Cardiac fibroblast (primary cell): ENCODE measurements around the gene AKIP1.

Source experiments
- DNase-seq, 2 donors: peaks; one replicate each; pipeline versions ENCODE4 v3.0.0 to v3.0.0-alpha.2; 2010; ENCODE audit warnings: low read depth in 2 of 2
- H3K4me3 ChIP-seq, 2 donors: replicated peaks in 1 of 2; 1 replicate in 1 of 2; 2 replicates in 1 of 2; pipeline ENCODE4 v1.5.1; 2011; ENCODE audit warnings: low read depth in 2 of 2, low read length in 2 of 2, mild to moderate bottlenecking in 2 of 2, moderate library complexity in 1 of 2
- CTCF ChIP-seq: IDR thresholded peaks from one replicate; pipeline ENCODE4 v1.5.1; 2011; ENCODE audit warnings: low read depth, mild to moderate bottlenecking, low read length, inconsistent platforms

AKIP1 gene

DNA sequence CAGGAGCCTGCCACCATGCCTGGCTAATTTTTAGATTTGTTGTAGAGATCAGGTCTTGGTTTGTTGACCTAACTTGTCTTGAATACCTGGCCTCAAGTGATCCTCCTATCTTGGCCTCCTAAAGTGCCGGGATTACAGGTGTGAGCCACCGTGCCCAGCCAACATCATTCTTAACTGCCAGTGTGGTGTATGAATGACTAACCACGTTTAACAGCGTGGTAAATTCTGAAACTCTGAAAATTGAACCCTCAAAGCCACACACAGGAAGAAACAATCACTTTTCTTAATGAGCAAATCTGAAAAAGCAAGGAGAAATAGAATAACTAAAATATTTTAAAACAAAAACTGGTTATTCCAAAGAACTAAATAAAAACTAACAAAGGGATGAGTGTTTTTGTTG lies 45.9 kb downstream of the AKIP1 start:
- H3K4me3 ChIP-seq: no peak overlapping the region
- no peak for DNase-seq
- TF ChIP-seq CTCF: no peak

- H3K4me3 ChIP-seq: no peak overlapping the region
- peak; percentile 91 to 92 for DNase-seq
- peak; percentile 55 for TF ChIP-seq CTCF
Measured at GRCh38 chr11:8959546-8960166, 48.7 kb downstream of the AKIP1 start.

- no peak for TF ChIP-seq CTCF
- H3K4me3 ChIP-seq: no peak overlapping the region
- no peak for DNase-seq
Measured at GRCh38 chr11:8961401-8961800, 50.4 kb downstream of the AKIP1 start.

GRCh38 chr11:8962841-8963240 lies 51.9 kb downstream of the AKIP1 start:
- TF ChIP-seq CTCF: no peak
- H3K4me3 ChIP-seq: peak overlapping the region in 1 of 2 donors; percentile 94
- no peak for DNase-seq

- no peak for TF ChIP-seq CTCF
- peak overlapping the region; percentile 93 to 94 for H3K4me3 ChIP-seq
- DNase-seq: peak in 1 of 2 donors; percentile 71
Measured at GRCh38 chr11:8963569-8964323, 52.8 kb downstream of the AKIP1 start.

GRCh38 chr11:8964324-8965320 lies 53.6 kb downstream of the AKIP1 start, which contains the start of gene TMEM9B:
Gene TMEM9B (minus strand): TSS chr11:8964442. CDS start chr11:8964313, 129 bp downstream.
- TF ChIP-seq CTCF: no peak
- peak; percentile 85 to 89 for DNase-seq
- peak within 1 kb of the TSS; percentile 93 to 94 for H3K4me3 ChIP-seq
